ENCODE data around the gene MOB3A. TPM values are rescaled to one million over a fixed set of nuclear protein-coding genes. Genes with fewer than 3 reads are reported as not detected.

Gene MOB3A
- 10 to 100 TPM; 16.0 to 30.8 (median 22.2) TPM for total RNA-seq

GRCh38 chr19:2096034-2096479 lies at the start of gene MOB3A:
Gene MOB3A (minus strand): TSS chr19:2096326. CDS start chr19:2078560, 17,766 bp downstream.
- H3K27me3 ChIP-seq = no peaks in the 10 kb centered on the region
- ATAC-seq (peak; percentile 77 to 78), DNase-seq (peak; percentile 79 to 89)
- H3K27ac ChIP-seq = peak within 1 kb of the TSS; percentile 86 to 99 (median 92)
- in situ Hi-C loops (cut with MboI; ENCODE audit: low sequenced_read_pairs in 4 of 4) (no loop called here), intact Hi-C loops (cut with DNase I; ENCODE audit: low total_unique reads) (loop anchor here (1.0 to 10.0 kb wide), 6 partner anchors 55 to 1969 kb away; partner anchors contain the start of genes AP3D1, JSRP1 and ZBTB7A)
- H3K4me3 ChIP-seq = peak within 1 kb of the TSS; percentile 82 to 91 (median 87)
- peaks cover 0 to 17% of the 10 kb centered on the region in 2 donors for H3K36me3 ChIP-seq
- H3K4me1 ChIP-seq = peaks cover 44 to 45% of the 10 kb centered on the region in 2 donors
- TF ChIP-seq POLR2A (IDR thresholded peaks at IDR 0.05) (peak; percentile 85 to 88), CTCF (IDR thresholded peaks at IDR 0.05 in 4 of 5, conservative IDR thresholded peaks at IDR 0.05 in 1 of 5) (peak; percentile 57 to 82 (median 72))
- H3K9me3 ChIP-seq = no peaks in the 10 kb centered on the region

DNA sequence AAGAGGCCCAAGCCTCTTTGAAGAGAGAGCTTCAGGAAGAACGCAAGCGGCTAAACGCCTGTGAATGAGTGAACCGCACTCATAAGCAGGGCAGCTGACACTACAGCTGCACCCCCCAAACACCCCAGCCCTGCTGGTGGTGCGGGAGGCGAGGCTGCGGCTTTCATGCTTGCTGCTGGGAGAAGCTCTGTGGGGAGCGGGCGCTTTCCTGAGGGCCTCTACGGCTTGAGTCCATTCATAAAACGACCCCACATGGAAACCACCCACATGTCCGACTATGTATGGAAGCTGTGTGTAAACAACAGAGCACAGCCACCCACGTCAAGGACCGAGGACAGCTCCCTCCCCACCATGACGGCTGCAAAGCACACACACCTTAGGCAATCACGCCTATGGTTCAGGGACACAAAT lies 49.7 kb upstream of the MOB3A start:
- Histone ChIP-seq H3K27me3 (no peaks in the 10 kb centered on the region), H3K27ac (no peak overlapping the region), H3K9me3 (no peaks in the 10 kb centered on the region), H3K4me1 (peaks cover 29 to 48% of the 10 kb centered on the region in 2 donors), H3K4me3 (no peak overlapping the region), H3K36me3 (no peaks in the 10 kb centered on the region)
- intact Hi-C loops (cut with DNase I; ENCODE audit: low total_unique reads) (no loop called here), in situ Hi-C loops (cut with MboI; ENCODE audit: low sequenced_read_pairs in 4 of 4) (no loop called here)
- TF ChIP-seq CTCF (IDR thresholded peaks at IDR 0.05 in 4 of 5, conservative IDR thresholded peaks at IDR 0.05 in 1 of 5) = no peak
- TF ChIP-seq POLR2A (IDR thresholded peaks at IDR 0.05) = no peak
- ATAC-seq = no peak
- DNase-seq = no peak

- Histone ChIP-seq H3K27me3 (no peaks in the 10 kb centered on the region), H3K27ac (no peak overlapping the region), H3K4me3 (no peak overlapping the region), H3K36me3 (no peaks in the 10 kb centered on the region), H3K9me3 (no peaks in the 10 kb centered on the region), H3K4me1 (peaks cover 19 to 32% of the 10 kb centered on the region in 2 donors)
- no peak for ATAC-seq
- intact Hi-C loops (cut with DNase I; ENCODE audit: low total_unique reads) = no loop called here
- TF ChIP-seq CTCF (IDR thresholded peaks at IDR 0.05 in 4 of 5, conservative IDR thresholded peaks at IDR 0.05 in 1 of 5) (no peak), POLR2A (IDR thresholded peaks at IDR 0.05) (no peak)
- DNase-seq = no peak
- in situ Hi-C loops (cut with MboI; ENCODE audit: low sequenced_read_pairs in 4 of 4) = no loop called here
Measured at GRCh38 chr19:2144190-2144589, 48.1 kb upstream of the MOB3A start.

DNA sequence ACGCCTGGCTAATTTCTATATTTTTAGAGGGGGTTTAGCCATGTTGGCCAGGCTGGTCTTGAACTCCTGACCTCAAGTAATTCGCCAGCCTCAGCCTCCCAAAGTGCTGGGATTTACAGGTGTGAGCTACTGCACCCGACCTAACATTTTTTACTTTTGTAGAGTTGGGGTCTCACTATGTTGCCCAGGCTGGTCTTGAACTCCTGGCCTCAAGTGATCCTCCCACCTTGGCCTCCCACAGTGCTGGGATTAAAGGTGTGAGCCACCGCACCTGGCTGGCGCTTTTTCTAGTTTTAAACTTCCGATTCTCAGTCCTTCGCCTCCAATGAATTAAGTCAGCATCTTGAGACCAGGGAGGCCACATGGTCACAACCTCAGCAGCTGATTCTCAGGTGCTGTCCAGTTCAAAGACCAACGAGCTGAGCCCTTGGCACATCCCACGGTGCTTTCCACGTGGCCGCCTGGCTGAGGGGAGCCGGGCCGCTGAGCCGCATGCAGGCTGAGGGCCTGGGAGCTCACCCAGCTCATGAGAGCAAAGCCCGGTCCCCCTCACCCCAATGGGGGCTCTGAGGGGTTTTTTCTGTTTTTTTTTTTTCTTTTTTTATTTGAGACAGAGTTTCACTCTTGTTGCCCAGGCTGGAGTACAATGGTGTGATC lies 46.2 kb upstream of the MOB3A start:
- no peaks in the 10 kb centered on the region for H3K27me3 ChIP-seq
- ATAC-seq = no peak
- no peak overlapping the region for H3K4me3 ChIP-seq
- no peak for DNase-seq
- in situ Hi-C loops (cut with MboI; ENCODE audit: low sequenced_read_pairs in 4 of 4) (no loop called here), intact Hi-C loops (cut with DNase I; ENCODE audit: low total_unique reads) (no loop called here)
- H3K9me3 ChIP-seq = no peaks in the 10 kb centered on the region
- no peak overlapping the region for H3K27ac ChIP-seq
- TF ChIP-seq POLR2A (IDR thresholded peaks at IDR 0.05) (no peak), CTCF (IDR thresholded peaks at IDR 0.05 in 4 of 5, conservative IDR thresholded peaks at IDR 0.05 in 1 of 5) (no peak)
- H3K4me1 ChIP-seq = peaks cover 19 to 24% of the 10 kb centered on the region in 2 donors
- H3K36me3 ChIP-seq = no peaks in the 10 kb centered on the region
